ENCODE measurements around the gene MAD1L1. TPM values are rescaled to one million over a fixed set of nuclear protein-coding genes. Genes with fewer than 3 reads are reported as not detected.
A peak's percentile ranks its signal among the peaks of the same experiment; 100 is the strongest.

The MAD1L1 gene
- total and polyA plus RNA-seq, 2 experiments from 2014 or later, result 38.2 to 69.8 TPM

- no peaks in the 10 kb centered on the region for H4K20me1 ChIP-seq (ENCODE audit: insufficient read depth)
- H3K9ac ChIP-seq, result no peak overlapping the region
- H3K4me2 ChIP-seq (ENCODE audit: unreplicated experiment), result no peak overlapping the region
- TF ChIP-seq EZH2phosphoT487 (IDR thresholded peaks at IDR 0.05; ENCODE audit: insufficient read depth, low read depth) (no peak), EZH2 (IDR thresholded peaks at IDR 0.05; ENCODE audit: insufficient read depth, poor library complexity, severe bottlenecking) (no peak)
- DNase-seq, result no peak
- no peaks in the 10 kb centered on the region for H3K9me2 ChIP-seq (ENCODE audit: insufficient read depth)
- peak overlapping the region; percentile 69 for H3K27ac ChIP-seq
- no peaks in the 10 kb centered on the region for H3K27me3 ChIP-seq (replicated peaks; ENCODE audit: insufficient read depth)
- H3F3A ChIP-seq (ENCODE audit: insufficient read depth), result 0 out of 2 replicates have a peak, but pooled peaks cover 4% of the 10 kb centered on the region
- no peaks in the 10 kb centered on the region for H3K36me3 ChIP-seq (ENCODE audit: low read depth)
- no peak overlapping the region for H2AFZ ChIP-seq
- peaks cover 13% of the 10 kb centered on the region for H3K79me2 ChIP-seq (ENCODE audit: insufficient read depth)
- peaks cover 21% of the 10 kb centered on the region for H3K4me1 ChIP-seq (ENCODE audit: insufficient read depth)
- no peak overlapping the region for H3K4me3 ChIP-seq
- in situ Hi-C loops (cut with MboI), result no loop called here
- H3K9me3 ChIP-seq (ENCODE audit: low read depth), result no peaks in the 10 kb centered on the region
- WGBS, 2 experiments (ENCODE audit: low coverage in 1 of 2, low lambda C conversion rate in 2 of 2, missing lambda C conversion rate in 2 of 2), result 90 to 93% methylated on average over 34 of the region's 34 CpGs
Observed at GRCh38 chr7:2110610-2111396, 121.9 kb downstream of the MAD1L1 start.

- Histone ChIP-seq H3K4me1 (ENCODE audit: insufficient read depth) (peaks cover 19% of the 10 kb centered on the region), H3K27ac (peak overlapping the region; percentile 69), H3K36me3 (ENCODE audit: low read depth) (no peaks in the 10 kb centered on the region), H4K20me1 (ENCODE audit: insufficient read depth) (no peaks in the 10 kb centered on the region), H3K4me2 (ENCODE audit: unreplicated experiment) (no peak overlapping the region), H3K9ac (no peak overlapping the region), H3K79me2 (ENCODE audit: insufficient read depth) (peaks cover 13% of the 10 kb centered on the region), H3K9me2 (ENCODE audit: insufficient read depth) (no peaks in the 10 kb centered on the region), H3K27me3 (replicated peaks; ENCODE audit: insufficient read depth) (no peaks in the 10 kb centered on the region), H3K4me3 (no peak overlapping the region), H3F3A (ENCODE audit: insufficient read depth) (0 out of 2 replicates have a peak, but pooled peaks cover 4% of the 10 kb centered on the region), H3K9me3 (ENCODE audit: low read depth) (no peaks in the 10 kb centered on the region), H2AFZ (no peak overlapping the region)
- 57 to 60% methylated on average over 28 of the region's 28 CpGs for WGBS, 2 experiments (ENCODE audit: low coverage in 1 of 2, low lambda C conversion rate in 2 of 2, missing lambda C conversion rate in 2 of 2)
- in situ Hi-C loops (cut with MboI), result no loop called here
- DNase-seq, result peak; percentile 97
- TF ChIP-seq EZH2phosphoT487 (IDR thresholded peaks at IDR 0.05; ENCODE audit: insufficient read depth, low read depth), result no peak
- TF ChIP-seq EZH2 (IDR thresholded peaks at IDR 0.05; ENCODE audit: insufficient read depth, poor library complexity, severe bottlenecking), result no peak
Observed at GRCh38 chr7:2109936-2110609, 122.7 kb downstream of the MAD1L1 start.

GRCh38 chr7:2109251-2109872 lies 123.4 kb downstream of the MAD1L1 start:
- H3K9me2 ChIP-seq (ENCODE audit: insufficient read depth), result no peaks in the 10 kb centered on the region
- peaks cover 13% of the 10 kb centered on the region for H3K79me2 ChIP-seq (ENCODE audit: insufficient read depth)
- WGBS, 2 experiments (ENCODE audit: low coverage in 1 of 2, low lambda C conversion rate in 2 of 2, missing lambda C conversion rate in 2 of 2), result 95 to 96% methylated on average over 20 of the region's 20 CpGs
- peak overlapping the region; percentile 69; the same call in 1 of the 2 replicates for H3K27ac ChIP-seq
- H4K20me1 ChIP-seq (ENCODE audit: insufficient read depth), result no peaks in the 10 kb centered on the region
- H3K36me3 ChIP-seq (ENCODE audit: low read depth), result no peaks in the 10 kb centered on the region
- H3F3A ChIP-seq (ENCODE audit: insufficient read depth), result 0 out of 2 replicates have a peak, but pooled peaks cover 4% of the 10 kb centered on the region
- no peak overlapping the region for H2AFZ ChIP-seq
- TF ChIP-seq EZH2 (IDR thresholded peaks at IDR 0.05; ENCODE audit: insufficient read depth, poor library complexity, severe bottlenecking), result no peak
- TF ChIP-seq EZH2phosphoT487 (IDR thresholded peaks at IDR 0.05; ENCODE audit: insufficient read depth, low read depth), result no peak
- DNase-seq, result no peak
- peaks cover 25% of the 10 kb centered on the region for H3K4me1 ChIP-seq (ENCODE audit: insufficient read depth)
- no peak overlapping the region for H3K4me2 ChIP-seq (ENCODE audit: unreplicated experiment)
- no peak overlapping the region for H3K4me3 ChIP-seq
- H3K9me3 ChIP-seq (ENCODE audit: low read depth), result no peaks in the 10 kb centered on the region
- in situ Hi-C loops (cut with MboI), result no loop called here
- H3K27me3 ChIP-seq (replicated peaks; ENCODE audit: insufficient read depth), result no peaks in the 10 kb centered on the region
- no peak overlapping the region for H3K9ac ChIP-seq

DNA sequence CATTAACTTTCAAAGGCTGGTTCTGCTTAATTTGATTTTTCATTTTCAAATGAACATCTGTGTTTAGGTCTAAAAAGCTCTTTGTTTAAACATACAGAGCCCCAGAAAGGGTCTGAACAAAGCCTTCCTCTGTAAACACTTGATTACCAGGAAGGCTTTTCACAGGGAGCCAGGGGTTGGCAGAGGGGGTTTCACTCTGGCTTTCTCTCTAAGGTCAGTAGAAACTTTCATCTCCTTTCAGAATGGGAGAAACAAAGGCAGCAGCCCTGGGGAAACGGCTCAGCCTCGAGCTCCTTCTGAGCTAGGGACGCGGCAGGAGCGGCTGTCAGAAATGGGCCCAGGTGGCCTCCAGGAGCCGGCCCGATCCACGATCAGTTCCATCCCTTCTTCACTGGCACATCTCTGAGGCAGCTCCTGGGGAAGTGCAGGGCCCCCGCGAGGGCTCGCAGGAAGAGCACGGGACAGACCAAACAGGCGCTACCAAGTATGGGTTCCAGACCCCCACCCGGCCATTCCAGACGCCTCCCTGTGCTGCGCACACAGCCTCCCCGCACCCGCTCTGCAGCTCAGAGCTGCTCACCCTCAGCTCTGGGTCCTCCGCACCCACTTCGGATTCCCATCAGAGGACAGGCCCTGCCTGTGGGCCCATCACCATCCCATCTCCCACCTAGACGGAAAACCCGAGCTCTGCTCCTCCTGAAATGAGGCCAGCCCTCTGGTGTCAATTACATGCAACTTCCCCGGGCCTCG lies 124.1 kb downstream of the MAD1L1 start:
- H3K27ac ChIP-seq, result no peak overlapping the region

More for the DNA sequence above, 124.1 kb downstream of the MAD1L1 start:
- in situ Hi-C loops (cut with MboI), result no loop called here
- Histone ChIP-seq H3K79me2 (ENCODE audit: insufficient read depth) (peaks cover 13% of the 10 kb centered on the region), H3K9me2 (ENCODE audit: insufficient read depth) (no peaks in the 10 kb centered on the region), H4K20me1 (ENCODE audit: insufficient read depth) (no peaks in the 10 kb centered on the region), H3K4me2 (ENCODE audit: unreplicated experiment) (no peak overlapping the region), H3K27me3 (replicated peaks; ENCODE audit: insufficient read depth) (no peaks in the 10 kb centered on the region), H3K9ac (no peak overlapping the region), H2AFZ (no peak overlapping the region), H3K4me3 (no peak overlapping the region), H3K9me3 (ENCODE audit: low read depth) (no peaks in the 10 kb centered on the region), H3F3A (ENCODE audit: insufficient read depth) (peaks cover 6% of the 10 kb centered on the region; the same call in 1 of the 2 replicates), H3K4me1 (ENCODE audit: insufficient read depth) (peaks cover 24% of the 10 kb centered on the region), H3K36me3 (ENCODE audit: low read depth) (no peaks in the 10 kb centered on the region)
- DNase-seq, result no peak
- 92 to 93% methylated on average over 20 to 24 of the region's 24 CpGs for WGBS, 2 experiments (ENCODE audit: low coverage in 1 of 2, low lambda C conversion rate in 2 of 2, missing lambda C conversion rate in 2 of 2)
- TF ChIP-seq EZH2 (IDR thresholded peaks at IDR 0.05; ENCODE audit: insufficient read depth, poor library complexity, severe bottlenecking) (no peak), EZH2phosphoT487 (IDR thresholded peaks at IDR 0.05; ENCODE audit: insufficient read depth, low read depth) (no peak)
